Measurements from ENCODE around the gene VIPR1.

DNA sequence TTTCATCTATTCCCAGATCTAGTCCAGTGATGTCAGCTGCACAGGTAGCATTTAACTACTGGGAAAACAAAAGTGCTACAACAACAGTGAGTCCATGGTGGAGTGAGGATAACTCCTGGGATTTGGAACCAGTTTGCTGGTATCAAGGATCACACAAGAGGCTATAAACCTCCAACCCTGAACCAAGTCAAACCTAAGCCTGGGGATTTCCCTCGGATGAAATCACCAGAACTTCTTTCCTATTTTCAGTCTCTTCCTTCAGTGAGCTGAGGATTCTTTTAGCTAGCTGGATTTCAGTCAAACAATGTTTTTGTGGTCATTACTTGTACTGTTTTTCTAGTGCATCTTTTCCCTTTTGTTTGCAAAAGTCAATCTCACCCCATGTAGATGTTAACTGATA lies 47.8 kb downstream of the VIPR1 start:
- TF ChIP-seq, protein P1, sequence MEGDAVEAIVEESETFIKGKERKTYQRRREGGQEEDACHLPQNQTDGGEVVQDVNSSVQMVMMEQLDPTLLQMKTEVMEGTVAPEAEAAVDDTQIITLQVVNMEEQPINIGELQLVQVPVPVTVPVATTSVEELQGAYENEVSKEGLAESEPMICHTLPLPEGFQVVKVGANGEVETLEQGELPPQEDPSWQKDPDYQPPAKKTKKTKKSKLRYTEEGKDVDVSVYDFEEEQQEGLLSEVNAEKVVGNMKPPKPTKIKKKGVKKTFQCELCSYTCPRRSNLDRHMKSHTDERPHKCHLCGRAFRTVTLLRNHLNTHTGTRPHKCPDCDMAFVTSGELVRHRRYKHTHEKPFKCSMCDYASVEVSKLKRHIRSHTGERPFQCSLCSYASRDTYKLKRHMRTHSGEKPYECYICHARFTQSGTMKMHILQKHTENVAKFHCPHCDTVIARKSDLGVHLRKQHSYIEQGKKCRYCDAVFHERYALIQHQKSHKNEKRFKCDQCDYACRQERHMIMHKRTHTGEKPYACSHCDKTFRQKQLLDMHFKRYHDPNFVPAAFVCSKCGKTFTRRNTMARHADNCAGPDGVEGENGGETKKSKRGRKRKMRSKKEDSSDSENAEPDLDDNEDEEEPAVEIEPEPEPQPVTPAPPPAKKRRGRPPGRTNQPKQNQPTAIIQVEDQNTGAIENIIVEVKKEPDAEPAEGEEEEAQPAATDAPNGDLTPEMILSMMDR (IDR thresholded peaks at IDR 0.05): no peak
- no peak for TF ChIP-seq EZH2 (IDR thresholded peaks at IDR 0.05; ENCODE audit: borderline replicate concordance, insufficient read depth, low read depth, low read length, poor library complexity, severe bottlenecking)
